HG02885 (cell line): ENCODE measurements around the gene CEP63.

Source experiments
- ATAC-seq: cut with Tn5 transposase; IDR thresholded peaks from one replicate; pipeline ENCODE4 v1.9.1; 2021; ENCODE audit warnings: mild to moderate bottlenecking; ENCODE audit not compliant: unreplicated experiment, poor library complexity

CEP63 gene

DNA sequence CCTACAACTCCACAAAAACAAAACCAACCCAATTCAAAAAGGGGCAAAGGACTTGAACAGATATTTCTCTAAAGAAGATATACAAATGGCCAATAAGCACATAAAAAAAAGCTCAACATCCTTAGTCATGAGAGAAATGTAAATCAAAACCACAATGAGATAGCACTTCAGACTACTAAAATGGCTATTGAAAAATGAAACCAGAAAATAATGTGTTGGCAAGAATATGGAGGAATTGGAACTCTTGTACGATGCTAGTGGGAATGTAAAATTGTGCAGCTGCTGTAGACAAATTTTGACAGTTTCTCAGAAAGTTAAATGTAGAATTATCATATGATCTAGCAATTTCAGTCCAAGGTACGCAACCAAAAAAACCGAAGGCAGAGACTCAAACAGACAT lies 136.0 kb downstream of the CEP63 start:
- no peak for ATAC-seq

DNA sequence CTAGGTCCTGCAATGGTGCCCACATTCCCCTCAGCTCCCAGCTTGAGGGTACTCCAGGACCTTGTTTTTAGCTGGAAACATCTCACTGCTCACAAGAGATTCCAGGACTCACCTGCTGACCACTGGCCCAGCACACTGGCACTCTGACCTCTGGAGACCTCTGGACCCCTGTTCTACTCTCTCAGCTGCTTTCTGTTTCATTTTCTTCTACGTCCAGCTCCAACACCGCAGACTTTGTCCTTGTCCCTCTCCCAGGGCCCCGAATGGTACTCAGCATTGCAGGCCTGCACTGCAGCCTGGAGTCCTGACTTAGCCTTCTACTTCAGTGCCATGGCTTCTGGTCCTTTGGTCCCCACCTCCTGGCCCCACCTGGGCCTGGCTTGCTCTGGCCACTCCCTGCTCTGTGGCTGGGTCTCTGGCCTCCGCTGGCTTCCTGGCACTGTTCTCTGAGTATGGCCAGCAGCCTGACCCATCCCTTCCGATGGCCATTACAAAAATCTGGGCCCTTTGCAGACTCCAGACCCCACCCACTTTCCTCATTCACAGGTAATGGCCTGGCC lies 137.0 kb downstream of the CEP63 start:
- ATAC-seq = no peak

DNA sequence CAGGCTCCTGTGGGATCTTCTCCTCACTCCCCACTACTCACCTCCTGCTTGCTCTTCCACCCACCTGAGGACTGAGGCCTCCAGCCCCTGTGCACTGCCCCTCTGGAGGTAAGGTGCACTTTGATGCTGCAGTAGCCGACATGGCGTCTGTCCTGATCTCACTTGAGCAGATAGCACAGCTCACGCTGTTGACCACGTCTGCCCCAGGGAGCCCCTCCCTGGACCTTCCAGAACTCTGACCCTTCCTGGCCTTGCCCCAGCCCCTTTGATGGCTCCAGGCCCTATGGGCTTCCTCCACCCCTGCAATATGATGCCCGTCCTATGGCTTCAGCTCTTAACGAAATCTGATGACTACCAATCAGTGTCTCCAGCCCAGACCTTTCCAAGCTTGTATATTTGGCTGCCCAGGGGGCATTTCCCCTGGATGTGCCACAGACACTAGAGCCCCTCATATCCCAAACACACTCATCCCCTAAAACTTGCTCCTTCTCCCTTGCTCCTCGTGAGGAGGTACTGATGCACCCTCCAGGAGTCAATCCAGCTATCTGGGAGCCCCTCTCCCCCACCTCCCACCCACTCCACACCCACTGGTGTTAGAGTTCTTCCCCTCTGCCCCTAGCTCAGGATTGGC lies 137.9 kb downstream of the CEP63 start:
- ATAC-seq = no peak
